Fibroblast of lung (primary cell): ENCODE measurements around the gene PHYHD1. TPM values are rescaled to one million over a fixed set of nuclear protein-coding genes. Genes with fewer than 3 reads are reported as not detected.
A peak's percentile ranks its signal among the peaks of the same experiment; 100 is the strongest.

Source experiments
- DNase-seq, 2 donors: peaks; one replicate each; pipeline versions ENCODE4 v3.0.0 to v3.0.0-alpha.2; 2010; ENCODE audit warnings: low read depth in 2 of 2
- H2AFZ ChIP-seq: 2 replicates; pipeline ENCODE4 v1.5.1; 2012; ENCODE audit warnings: low read length, control low read depth, inconsistent platforms
- H3K27ac ChIP-seq: 2 replicates; pipeline ENCODE4 v1.5.1; 2011; ENCODE audit warnings: low read length, control low read depth; ENCODE audit not compliant: insufficient read depth
- H3K27me3 ChIP-seq: 2 replicates; pipeline ENCODE4 v1.5.1; 2011; ENCODE audit warnings: mild to moderate bottlenecking, low read length; ENCODE audit not compliant: control insufficient read depth, insufficient read depth
- H3K36me3 ChIP-seq: 2 replicates; pipeline ENCODE4 v1.5.1; 2011; ENCODE audit warnings: low read length; ENCODE audit not compliant: control insufficient read depth, insufficient read depth
- H3K4me1 ChIP-seq: 2 replicates; pipeline ENCODE4 v1.5.1; 2011; ENCODE audit warnings: low read length; ENCODE audit not compliant: control insufficient read depth, insufficient read depth; ENCODE audit errors: extremely low read depth
- H3K4me2 ChIP-seq: 2 replicates; pipeline ENCODE4 v1.5.1; 2011; ENCODE audit warnings: low read length, control low read depth; ENCODE audit not compliant: insufficient read depth; ENCODE audit errors: extremely low read depth
- H3K4me3 ChIP-seq, 4 experiments: fragments of 200-600 bp in 1 of 4; sonication (generic) in 1 of 4; replicated peaks in 1 of 4; 2 replicates each; pipeline ENCODE4 v1.5.1; 2011 to 2016; ENCODE audit warnings: low read length in 4 of 4, low read depth in 3 of 4, mild to moderate bottlenecking in 3 of 4, control low read depth in 2 of 4, inconsistent platforms in 1 of 4, mixed read lengths in 1 of 4; ENCODE audit not compliant: insufficient read depth in 1 of 4; ENCODE audit errors: control extremely low read depth in 1 of 4
- H3K79me2 ChIP-seq: 2 replicates; pipeline ENCODE4 v1.5.1; 2012; ENCODE audit warnings: mild to moderate bottlenecking, low read length, inconsistent platforms; ENCODE audit not compliant: control insufficient read depth, insufficient read depth
- H3K9ac ChIP-seq: 2 replicates; pipeline ENCODE4 v1.5.1; 2011; ENCODE audit warnings: mild to moderate bottlenecking, low read length, control low read depth; ENCODE audit not compliant: insufficient read depth
- H3K9me3 ChIP-seq: 2 replicates; pipeline ENCODE4 v1.5.1; 2012; ENCODE audit warnings: low read depth, low read length; ENCODE audit not compliant: control insufficient read depth, insufficient read depth
- H4K20me1 ChIP-seq: 2 replicates; pipeline ENCODE4 v1.5.1; 2011; ENCODE audit warnings: low read length; ENCODE audit not compliant: control insufficient read depth, insufficient read depth; ENCODE audit errors: extremely low read depth
- CTCF ChIP-seq, 2 donors: IDR thresholded peaks in 1 of 2; conservative IDR thresholded peaks in 1 of 2; 1 replicate in 1 of 2; 2 replicates in 1 of 2; pipeline ENCODE4 v1.5.1; 2011 to 2012; ENCODE audit warnings: low read length in 2 of 2, control low read depth in 1 of 2, inconsistent platforms in 1 of 2, low read depth in 1 of 2, mild to moderate bottlenecking in 1 of 2
- EZH2 ChIP-seq: IDR thresholded peaks from 2 replicates; pipeline ENCODE4 v1.5.1; 2012; ENCODE audit warnings: low read length, control low read depth, mild to moderate bottlenecking; ENCODE audit errors: missing control alignments
- polyA plus RNA-seq, 2 donors: library from polyadenylated mRNA; depleted of rRNA in 1 of 2; stranded (reverse) in 1 of 2; unstranded in 1 of 2; fragments of >200 nt; gene quantifications; 2 replicates each; pipeline ENCODE4 v1.2.1, GENCODE V29; 2011 to 2012; ENCODE audit warnings: missing spikeins in 1 of 2
- total RNA-seq: library from RNA; depleted of rRNA; stranded (reverse); fragments of >200 nt; gene quantifications from 2 replicates; pipeline ENCODE4 v1.2.1, GENCODE V29; 2014

PHYHD1 gene
- total and polyA plus RNA-seq, 2 donors (not counting 1 experiment from before 2014, with no cell fraction given) = 17.7 to 20.0 TPM

- H3K4me2 ChIP-seq = peak overlapping the region; percentile 89
- no peak for DNase-seq
- no peak overlapping the region for H3K27ac ChIP-seq
- peaks cover 17% of the 10 kb centered on the region for H3K79me2 ChIP-seq
- H4K20me1 ChIP-seq = no peaks in the 10 kb centered on the region
- no peaks in the 10 kb centered on the region for H3K27me3 ChIP-seq
- H3K9me3 ChIP-seq = no peaks in the 10 kb centered on the region
- no peak for TF ChIP-seq CTCF (conservative IDR thresholded peaks at IDR 0.05 in 1 of 2, IDR thresholded peaks at IDR 0.05 in 1 of 2; ENCODE audit: low read depth in 1 of 2, low read length in 2 of 2)
- no peak for TF ChIP-seq EZH2
- H3K9ac ChIP-seq = no peak overlapping the region
- peak overlapping the region in 2 of 4 experiments; percentile 64 to 95 for H3K4me3 ChIP-seq
- no peaks in the 10 kb centered on the region for H3K36me3 ChIP-seq
- no peak overlapping the region for H2AFZ ChIP-seq
- peaks cover 6% of the 10 kb centered on the region for H3K4me1 ChIP-seq
These were observed 25.2 kb downstream of the PHYHD1 start for GRCh38 chr9:128945798-128946501.

DNA sequence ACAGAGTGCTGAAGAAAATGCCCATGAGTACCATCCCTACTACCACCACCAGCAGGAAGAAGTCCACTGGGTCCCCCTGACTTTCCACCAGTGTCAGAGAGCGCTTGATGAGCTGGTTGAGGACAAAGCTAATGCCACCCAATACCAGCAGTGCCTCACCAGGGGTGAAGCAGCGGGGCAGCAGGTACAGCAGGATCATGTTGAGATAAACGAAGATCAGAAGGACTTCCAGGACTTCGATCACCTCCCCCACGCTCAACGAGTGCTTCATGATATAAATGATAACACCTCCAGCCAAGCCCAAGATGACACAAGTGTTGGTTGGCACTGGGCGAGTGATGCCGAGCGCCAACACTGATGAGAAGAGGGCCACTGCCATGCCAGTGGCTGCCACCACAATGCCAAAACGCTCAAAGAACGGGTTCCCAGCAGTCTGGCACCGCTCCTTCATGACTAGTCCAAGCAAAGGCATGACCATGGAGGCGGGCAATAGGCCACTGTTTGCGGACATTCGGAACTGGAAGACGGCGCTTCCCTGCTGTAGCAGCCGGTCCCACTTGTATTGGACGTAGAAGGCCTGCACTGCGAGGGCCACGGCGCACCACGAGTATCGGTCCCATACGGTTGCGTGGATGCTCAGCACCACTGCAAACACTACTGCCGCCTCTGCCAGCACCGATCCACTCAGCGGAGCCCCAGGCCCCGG lies 25.9 kb downstream of the PHYHD1 start:
- H3K4me1 ChIP-seq = peaks cover 6% of the 10 kb centered on the region
- peak overlapping the region; percentile 64 to 95 (median 76) for H3K4me3 ChIP-seq
- H3K79me2 ChIP-seq = peaks cover 17% of the 10 kb centered on the region
- DNase-seq = peak; percentile 26 to 45
- H4K20me1 ChIP-seq = no peaks in the 10 kb centered on the region
- no peaks in the 10 kb centered on the region for H3K9me3 ChIP-seq
- no peaks in the 10 kb centered on the region for H3K36me3 ChIP-seq
- H3K4me2 ChIP-seq = peak overlapping the region; percentile 89
- peak overlapping the region; percentile 94 for H3K9ac ChIP-seq
- peak overlapping the region; percentile 96 for H3K27ac ChIP-seq
- H2AFZ ChIP-seq = peak overlapping the region; percentile 94
- TF ChIP-seq EZH2 (no peak), CTCF (conservative IDR thresholded peaks at IDR 0.05 in 1 of 2, IDR thresholded peaks at IDR 0.05 in 1 of 2; ENCODE audit: low read depth in 1 of 2, low read length in 2 of 2) (no peak)
- H3K27me3 ChIP-seq = no peaks in the 10 kb centered on the region

- peaks cover 6% of the 10 kb centered on the region for H3K4me1 ChIP-seq
- peak overlapping the region; percentile 94 for H3K9ac ChIP-seq
- H3K27ac ChIP-seq = peak overlapping the region; percentile 96
- peak overlapping the region; percentile 64 to 95 (median 76) for H3K4me3 ChIP-seq
- H3K9me3 ChIP-seq = no peaks in the 10 kb centered on the region
- H3K4me2 ChIP-seq = peak overlapping the region; percentile 89
- peak overlapping the region; percentile 94 for H2AFZ ChIP-seq
- no peaks in the 10 kb centered on the region for H4K20me1 ChIP-seq
- H3K79me2 ChIP-seq = peaks cover 17% of the 10 kb centered on the region
- H3K36me3 ChIP-seq = no peaks in the 10 kb centered on the region
- no peak for TF ChIP-seq CTCF (conservative IDR thresholded peaks at IDR 0.05 in 1 of 2, IDR thresholded peaks at IDR 0.05 in 1 of 2; ENCODE audit: low read depth in 1 of 2, low read length in 2 of 2)
- no peak for TF ChIP-seq EZH2
- no peak for DNase-seq
- H3K27me3 ChIP-seq = no peaks in the 10 kb centered on the region
These were observed 26.4 kb downstream of the PHYHD1 start for GRCh38 chr9:128947277-128947526.
